ENCODE results near the gene CDK11B.
"Not testable (repeated sequence)": the region's sequence is repeated elsewhere in the genome, so short reads cannot be mapped to it uniquely, and the experiment has no call there.

DNA sequence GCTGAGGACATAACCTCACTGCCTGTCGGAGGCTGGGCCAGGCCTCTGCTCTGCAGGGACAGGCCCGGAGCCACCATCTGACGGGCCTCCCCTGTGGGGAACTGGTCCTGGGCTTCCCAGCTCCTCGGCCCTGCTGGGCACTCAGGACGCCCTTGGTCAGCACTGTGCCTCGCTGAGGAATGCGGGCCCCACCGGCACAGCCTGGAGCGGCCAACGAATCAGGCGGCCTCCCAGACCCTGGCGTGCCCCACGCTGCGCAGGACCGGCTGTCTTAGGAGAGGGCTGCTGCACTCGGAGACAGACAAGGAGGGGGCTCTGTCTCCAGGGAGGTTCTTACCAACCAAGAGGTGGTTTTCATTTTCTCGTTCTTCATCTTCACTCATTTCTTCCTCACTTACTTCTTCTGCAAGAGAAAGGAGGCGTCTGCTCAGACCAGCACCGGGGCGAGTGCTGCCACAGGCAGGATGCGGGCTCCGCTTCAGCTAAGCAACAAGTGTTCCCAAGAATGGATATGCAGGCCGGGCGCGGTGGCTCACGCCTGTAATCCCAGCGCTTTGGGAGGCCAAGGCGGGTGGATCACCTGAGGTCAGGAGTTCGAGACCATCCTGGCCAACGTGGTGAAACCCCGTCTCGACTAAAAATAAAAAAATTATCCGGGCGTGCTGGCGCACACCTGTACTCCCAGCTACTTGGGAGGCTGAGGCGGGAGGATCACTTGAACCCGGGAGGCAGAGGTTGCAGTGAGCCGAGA lies 17.9 kb downstream of the CDK11B start:
- TF ChIP-seq, protein P1, sequence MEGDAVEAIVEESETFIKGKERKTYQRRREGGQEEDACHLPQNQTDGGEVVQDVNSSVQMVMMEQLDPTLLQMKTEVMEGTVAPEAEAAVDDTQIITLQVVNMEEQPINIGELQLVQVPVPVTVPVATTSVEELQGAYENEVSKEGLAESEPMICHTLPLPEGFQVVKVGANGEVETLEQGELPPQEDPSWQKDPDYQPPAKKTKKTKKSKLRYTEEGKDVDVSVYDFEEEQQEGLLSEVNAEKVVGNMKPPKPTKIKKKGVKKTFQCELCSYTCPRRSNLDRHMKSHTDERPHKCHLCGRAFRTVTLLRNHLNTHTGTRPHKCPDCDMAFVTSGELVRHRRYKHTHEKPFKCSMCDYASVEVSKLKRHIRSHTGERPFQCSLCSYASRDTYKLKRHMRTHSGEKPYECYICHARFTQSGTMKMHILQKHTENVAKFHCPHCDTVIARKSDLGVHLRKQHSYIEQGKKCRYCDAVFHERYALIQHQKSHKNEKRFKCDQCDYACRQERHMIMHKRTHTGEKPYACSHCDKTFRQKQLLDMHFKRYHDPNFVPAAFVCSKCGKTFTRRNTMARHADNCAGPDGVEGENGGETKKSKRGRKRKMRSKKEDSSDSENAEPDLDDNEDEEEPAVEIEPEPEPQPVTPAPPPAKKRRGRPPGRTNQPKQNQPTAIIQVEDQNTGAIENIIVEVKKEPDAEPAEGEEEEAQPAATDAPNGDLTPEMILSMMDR (IDR thresholded peaks at IDR 0.05; ENCODE audit: insufficient read depth, low read depth, low read length): not testable (repeated sequence)
- TF ChIP-seq EZH2 (IDR thresholded peaks at IDR 0.05; ENCODE audit: insufficient read depth, low read length): not testable (repeated sequence)
